HG03558 (cell line): ENCODE measurements around the gene LAT.
"Not testable (repeated sequence)": the region's sequence is repeated elsewhere in the genome, so short reads cannot be mapped to it uniquely, and the experiment has no call there.

Experiments used
- ATAC-seq: cut with Tn5 transposase; IDR thresholded peaks from one replicate; pipeline ENCODE4 v1.9.1; 2021; ENCODE audit warnings: moderate number of reproducible peaks; ENCODE audit not compliant: unreplicated experiment; ENCODE audit errors: extremely low read depth

LAT gene

DNA sequence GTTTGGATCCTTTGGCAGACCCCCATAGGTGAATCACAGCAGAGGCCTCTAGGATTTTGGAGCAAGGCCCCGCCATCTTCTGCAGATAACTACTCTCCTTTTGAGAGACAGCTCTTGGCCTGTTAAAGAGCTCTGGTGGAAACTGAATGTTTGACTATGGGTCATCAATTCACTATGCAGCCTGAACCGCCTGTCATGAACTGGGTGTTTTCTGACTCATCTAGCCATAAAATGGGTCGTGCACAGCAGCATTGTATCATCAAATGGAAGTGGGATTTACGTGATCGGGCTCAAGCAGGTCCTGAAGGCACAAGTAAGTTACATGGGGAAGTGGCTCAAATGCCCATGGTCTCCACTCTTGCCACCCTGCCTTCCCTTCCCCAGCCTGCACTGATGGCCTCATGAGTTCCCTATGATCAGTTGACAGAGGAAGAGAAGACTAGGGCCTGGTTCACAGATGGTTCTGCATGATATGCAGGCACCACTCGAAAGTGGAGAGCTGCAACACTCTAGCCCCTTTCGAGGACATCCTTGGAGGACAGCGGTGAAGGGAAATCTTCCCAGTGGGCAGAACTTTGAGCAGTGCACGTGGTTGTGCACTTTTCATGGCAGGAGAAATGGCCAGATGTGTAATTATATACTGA is 19.8 kb downstream of the LAT start:
- ATAC-seq, result not testable (repeated sequence)

- no peak for ATAC-seq
Measured at GRCh38 chr16:29007730-29008593, 23.1 kb downstream of the LAT start.

- ATAC-seq, result no peak
Measured at GRCh38 chr16:29009050-29009837, 24.4 kb downstream of the LAT start.

GRCh38 chr16:29009838-29010166 is 24.9 kb downstream of the LAT start:
- ATAC-seq, result no peak

- ATAC-seq, result no peak
Measured at GRCh38 chr16:29011112-29011511, 26.3 kb downstream of the LAT start.

- ATAC-seq, result no peak
Measured at GRCh38 chr16:29011851-29012250, 27.0 kb downstream of the LAT start.

GRCh38 chr16:29012913-29013553 is 28.2 kb downstream of the LAT start:
- ATAC-seq, result no peak

GRCh38 chr16:29014561-29015069 is 29.8 kb downstream of the LAT start:
- ATAC-seq, result no peak

GRCh38 chr16:29022196-29022595 is 37.3 kb downstream of the LAT start:
- ATAC-seq, result no peak

GRCh38 chr16:29023279-29024277 is 38.7 kb downstream of the LAT start:
- ATAC-seq, result no peak

DNA sequence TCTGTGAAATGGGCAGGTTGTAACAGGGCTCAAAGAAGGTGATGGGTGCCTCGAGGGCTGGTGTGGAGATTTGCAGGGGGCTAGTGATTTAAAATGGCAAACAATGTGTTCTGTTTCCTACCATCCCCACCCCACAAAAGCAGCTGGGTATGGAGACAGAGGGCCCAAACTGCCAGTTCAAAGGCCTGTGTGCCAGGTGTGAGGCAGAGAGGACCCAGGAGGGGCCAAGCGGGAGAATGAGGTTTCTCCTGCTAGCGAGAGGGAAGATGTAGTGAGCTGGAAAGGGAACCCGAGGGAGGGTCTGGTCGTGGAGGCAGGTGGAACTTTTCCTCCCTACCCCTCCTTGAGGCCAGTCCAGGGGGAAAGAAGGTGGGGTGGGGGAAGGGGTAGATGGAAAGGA is 39.4 kb downstream of the LAT start:
- no peak for ATAC-seq

GRCh38 chr16:29025218-29025617 is 40.4 kb downstream of the LAT start:
- no peak for ATAC-seq

- ATAC-seq, result no peak
Measured at GRCh38 chr16:29025735-29026134, 40.9 kb downstream of the LAT start.

DNA sequence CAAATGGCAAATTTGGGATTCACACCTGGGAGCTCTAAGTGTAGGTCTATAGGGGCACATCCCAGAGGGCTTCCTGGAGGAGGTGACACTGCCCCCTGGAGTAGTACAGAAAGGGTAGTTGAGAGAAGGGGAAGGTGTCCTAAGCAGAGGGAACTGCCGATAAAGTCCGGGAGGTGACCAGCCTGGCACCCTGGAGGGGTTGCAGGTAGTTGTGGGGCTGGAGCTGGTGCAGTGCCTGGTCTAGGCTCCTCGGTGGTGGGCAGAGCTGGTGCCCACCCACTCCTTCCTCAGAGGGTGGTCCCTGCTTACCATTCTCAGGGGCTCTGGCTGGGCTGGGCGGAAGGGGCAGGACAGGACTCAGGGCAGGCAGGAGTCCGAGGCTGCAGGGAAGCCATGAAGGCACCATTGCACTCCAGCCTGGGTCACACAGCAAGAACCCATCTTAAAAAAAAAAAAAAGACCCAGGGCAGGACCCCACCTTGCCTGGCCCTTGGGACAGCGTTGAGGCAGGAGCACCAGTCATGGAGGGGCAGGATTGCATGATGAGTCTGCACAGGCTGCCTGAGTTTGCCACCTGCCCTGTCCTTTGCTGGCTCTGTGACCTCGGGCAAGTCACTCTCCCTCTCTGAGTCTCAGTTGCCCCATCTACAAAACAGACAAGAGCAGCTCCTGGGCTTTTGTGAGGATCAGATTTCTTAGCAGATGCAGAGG is 43.8 kb downstream of the LAT start:
- ATAC-seq, result no peak

DNA sequence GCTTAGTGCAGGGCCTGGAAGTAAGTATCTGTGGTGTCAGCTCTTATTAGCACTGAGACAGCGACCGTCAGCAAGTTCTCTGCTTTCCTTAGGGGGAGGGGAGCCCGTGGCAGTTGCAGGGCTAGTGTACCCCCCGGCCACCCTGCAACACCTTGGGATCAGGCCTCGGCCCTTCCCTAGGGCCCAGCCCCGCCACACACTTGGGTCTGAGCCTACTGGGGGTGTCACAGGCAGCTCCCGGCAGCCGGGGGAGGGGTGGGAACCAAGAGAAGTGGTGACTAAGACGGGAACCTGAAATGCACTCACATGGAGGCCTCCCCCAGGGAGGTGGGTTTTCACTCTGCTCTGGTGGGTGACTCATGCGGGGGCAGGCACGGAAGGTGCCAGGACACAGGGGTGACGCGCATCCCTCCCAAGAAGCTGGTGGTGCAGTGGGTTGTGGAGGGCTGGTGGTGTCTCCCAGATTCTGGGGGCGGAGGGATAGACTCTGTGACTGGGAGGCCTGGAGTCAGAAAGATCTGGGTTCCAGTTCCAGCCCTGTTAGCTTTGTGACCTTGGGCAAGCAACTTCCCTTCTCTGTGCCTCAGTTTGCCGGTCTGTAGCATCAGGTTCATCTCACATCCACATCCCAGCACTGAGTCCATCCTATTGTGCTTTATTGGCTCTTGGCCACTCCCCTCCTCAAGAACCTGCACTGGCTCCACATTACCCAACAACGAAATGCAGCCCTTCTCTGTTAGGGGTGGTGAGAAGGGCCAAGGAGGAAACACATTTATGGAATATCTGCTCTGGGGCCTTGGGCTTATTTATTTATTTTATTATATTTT is 44.5 kb downstream of the LAT start:
- no peak for ATAC-seq

GRCh38 chr16:29030086-29030840 is 45.4 kb downstream of the LAT start:
- ATAC-seq, result no peak
